Trophoblast cell (in vitro differentiated cells and primary cell): ENCODE measurements around the gene MARCHF2.
A peak's percentile ranks its signal among the peaks of the same experiment; 100 is the strongest.

Source experiments
- DNase-seq, 2 donors: peaks; one replicate each; pipeline ENCODE4 v3.0.0-alpha.2; 2016
- H2AFZ ChIP-seq: 2 replicates; pipeline ENCODE4 v1.6.1; 2013; ENCODE audit warnings: low read length, moderate library complexity, mild to moderate bottlenecking; ENCODE audit not compliant: insufficient read depth, poor library complexity
- H2AK5ac ChIP-seq: 2 replicates; pipeline ENCODE4 v1.6.1; 2013; ENCODE audit warnings: mild to moderate bottlenecking, low read length
- H2BK120ac ChIP-seq: 2 replicates; pipeline ENCODE4 v1.6.1; 2013; ENCODE audit warnings: low read length, mild to moderate bottlenecking, moderate library complexity; ENCODE audit not compliant: insufficient read depth, poor library complexity
- H2BK12ac ChIP-seq: 2 replicates; pipeline ENCODE4 v1.6.1; 2013; ENCODE audit warnings: mild to moderate bottlenecking, low read length, moderate library complexity
- H2BK5ac ChIP-seq: 2 replicates; pipeline ENCODE4 v1.6.1; 2013; ENCODE audit warnings: low read length, low read depth, moderate library complexity, mild to moderate bottlenecking; ENCODE audit not compliant: poor library complexity
- H3K14ac ChIP-seq: 2 replicates; pipeline ENCODE4 v1.6.1; 2013; ENCODE audit warnings: mild to moderate bottlenecking, low read length
- H3K18ac ChIP-seq: 2 replicates; pipeline ENCODE4 v1.6.1; 2013; ENCODE audit warnings: mild to moderate bottlenecking, low read length
- H3K23ac ChIP-seq: 2 replicates; pipeline ENCODE4 v1.6.1; 2013; ENCODE audit warnings: low read length
- H3K27ac ChIP-seq: 2 replicates; pipeline ENCODE4 v1.5.1; 2013; ENCODE audit warnings: low read depth, mild to moderate bottlenecking, inconsistent platforms, low read length, moderate library complexity
- H3K27me3 ChIP-seq: 2 replicates; pipeline ENCODE4 v1.6.1; 2013; ENCODE audit warnings: inconsistent platforms, mild to moderate bottlenecking, low read length, moderate library complexity; ENCODE audit not compliant: insufficient read depth
- H3K36me3 ChIP-seq, 2 experiments: 1 replicate in 1 of 2; 2 replicates in 1 of 2; pipeline ENCODE4 v1.6.1; 2013; ENCODE audit warnings: low read length in 2 of 2, mild to moderate bottlenecking in 2 of 2, moderate library complexity in 1 of 2; ENCODE audit not compliant: insufficient read depth in 2 of 2, control insufficient read depth in 1 of 2
- H3K4ac ChIP-seq: 2 replicates; pipeline ENCODE4 v1.6.1; 2013; ENCODE audit warnings: low read depth, mild to moderate bottlenecking, low read length, moderate library complexity
- H3K4me1 ChIP-seq, 2 experiments: 1 replicate in 1 of 2; 2 replicates in 1 of 2; pipeline ENCODE4 v1.6.1; 2013; ENCODE audit warnings: low read length in 2 of 2, mild to moderate bottlenecking in 2 of 2, moderate library complexity in 1 of 2; ENCODE audit not compliant: insufficient read depth in 2 of 2, control insufficient read depth in 1 of 2
- H3K4me2 ChIP-seq: 2 replicates; pipeline ENCODE4 v1.6.1; 2013; ENCODE audit warnings: inconsistent platforms, mild to moderate bottlenecking, low read length, moderate library complexity
- H3K4me3 ChIP-seq: 2 replicates; pipeline ENCODE4 v1.5.1; 2013; ENCODE audit warnings: mild to moderate bottlenecking, low read depth, low read length, inconsistent platforms
- H3K79me1 ChIP-seq: one replicate; pipeline ENCODE4 v1.6.1; 2013; ENCODE audit warnings: low read length
- H3K79me2 ChIP-seq: 2 replicates; pipeline ENCODE4 v1.6.1; 2013; ENCODE audit warnings: low read length, mild to moderate bottlenecking; ENCODE audit not compliant: control insufficient read depth, insufficient read depth, poor library complexity
- H3K9ac ChIP-seq: 2 replicates; pipeline ENCODE4 v1.6.1; 2013; ENCODE audit warnings: mild to moderate bottlenecking, low read length
- H3K9me3 ChIP-seq: 2 replicates; pipeline ENCODE4 v1.6.1; 2013; ENCODE audit warnings: low read depth, mild to moderate bottlenecking, control low read depth, inconsistent platforms, low read length; ENCODE audit not compliant: insufficient read depth
- H4K12ac ChIP-seq: 2 replicates; pipeline ENCODE4 v1.6.1; 2013; ENCODE audit warnings: low read depth, mild to moderate bottlenecking, low read length, moderate library complexity
- H4K8ac ChIP-seq: 2 replicates; pipeline ENCODE4 v1.6.1; 2013; ENCODE audit warnings: low read depth, mild to moderate bottlenecking, low read length, moderate library complexity
- H4K91ac ChIP-seq: one replicate; pipeline ENCODE4 v1.6.1; 2013; ENCODE audit warnings: low read depth, mild to moderate bottlenecking, low read length, moderate library complexity
- WGBS: extraction: QIAGEN DNeasy Blood & Tissue Kit; methylation state at CpG from one replicate; pipeline ENCODE4 v1.1.7; 2013; ENCODE audit warnings: missing lambda C conversion rate; ENCODE audit not compliant: insufficient read length, insufficient coverage; ENCODE audit errors: extremely low coverage; 5-methylcytosine and 5-hydroxymethylcytosine counted together

The MARCHF2 gene

GRCh38 chr19:8389891-8390616 is 23.1 kb upstream of the MARCHF2 start, which contains the start of gene RAB11B:
Gene RAB11B, plus strand, starts transcription at chr19:8390360. Its CDS starts 57 bp downstream, at chr19:8390417.
- peak within 1 kb of the TSS; percentile 100 for H4K91ac ChIP-seq
- peak within 1 kb of the TSS; percentile 100 for H4K8ac ChIP-seq
- H3K27me3 ChIP-seq, result no peaks in the 10 kb centered on the region
- no CpG with 5 or more reads among the region's 70 CpGs for WGBS
- H3K79me1 ChIP-seq, result peaks cover 9% of the 10 kb centered on the region
- peaks cover 4% of the 10 kb centered on the region for H3K9me3 ChIP-seq
- no peak within 1 kb of the TSS for H2BK12ac ChIP-seq
- peaks cover 0 to 1% of the 10 kb centered on the region in 2 experiments for H3K36me3 ChIP-seq
- peak within 1 kb of the TSS; percentile 99 for H3K18ac ChIP-seq
- H3K4me2 ChIP-seq, result peak within 1 kb of the TSS; percentile 59
- H3K23ac ChIP-seq, result no peak within 1 kb of the TSS
- H2AK5ac ChIP-seq, result peak within 1 kb of the TSS; percentile 99
- H3K4me1 ChIP-seq, result peaks cover 10 to 14% of the 10 kb centered on the region in 2 experiments
- peak within 1 kb of the TSS; percentile 99 for H3K4ac ChIP-seq
- H2BK5ac ChIP-seq, result peak within 1 kb of the TSS; percentile 100
- peak within 1 kb of the TSS; percentile 99 for H2BK120ac ChIP-seq
- peak within 1 kb of the TSS; percentile 95 for H3K4me3 ChIP-seq
- peak within 1 kb of the TSS; percentile 100 for H3K14ac ChIP-seq
- H3K27ac ChIP-seq, result peak within 1 kb of the TSS; percentile 100
- peaks cover 14% of the 10 kb centered on the region for H3K79me2 ChIP-seq
- peak; percentile 99 to 100 for DNase-seq
- peak within 1 kb of the TSS; percentile 96 for H2AFZ ChIP-seq
- peak within 1 kb of the TSS; percentile 99 for H3K9ac ChIP-seq
- H4K12ac ChIP-seq, result peak within 1 kb of the TSS; percentile 100

DNA sequence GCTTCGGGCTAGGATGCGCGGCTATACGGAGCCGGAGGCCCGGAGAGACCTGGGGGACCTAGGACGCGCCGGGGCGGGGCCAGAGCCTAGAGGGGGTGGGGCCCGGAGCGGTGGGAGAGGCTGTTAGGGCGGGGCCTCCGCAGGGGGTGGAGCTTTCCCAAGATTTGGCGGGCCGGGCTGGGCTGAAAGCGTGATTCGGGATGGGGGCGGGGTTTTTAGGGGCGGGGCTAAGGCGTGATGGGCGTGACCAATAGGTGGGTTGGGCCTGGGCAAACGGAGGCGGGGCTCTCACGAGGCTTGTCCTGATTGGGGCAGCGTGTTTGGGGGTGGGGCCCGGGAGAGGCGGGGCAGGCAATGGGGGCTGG is 22.5 kb upstream of the MARCHF2 start:
- Histone ChIP-seq H3K79me2 (peaks cover 15% of the 10 kb centered on the region), H3K79me1 (peaks cover 9% of the 10 kb centered on the region), H3K4ac (peak overlapping the region; percentile 99), H3K4me3 (peak overlapping the region; percentile 95), H3K9me3 (peaks cover 4% of the 10 kb centered on the region), H2AK5ac (peak overlapping the region; percentile 99), H3K27me3 (no peaks in the 10 kb centered on the region), H2AFZ (peak overlapping the region; percentile 96), H2BK12ac (no peak overlapping the region), H3K4me1 (peaks cover 10 to 14% of the 10 kb centered on the region in 2 experiments), H4K12ac (peak overlapping the region; percentile 100), H3K27ac (peak overlapping the region; percentile 100), H3K23ac (no peak overlapping the region), H3K14ac (peak overlapping the region; percentile 100), H3K9ac (peak overlapping the region; percentile 99), H4K8ac (peak overlapping the region; percentile 100), H2BK120ac (peak overlapping the region; percentile 99), H3K36me3 (peaks cover 0 to 1% of the 10 kb centered on the region in 2 experiments), H3K18ac (peak overlapping the region; percentile 99), H2BK5ac (peak overlapping the region; percentile 100), H4K91ac (peak overlapping the region; percentile 100), H3K4me2 (peak overlapping the region; percentile 46)
- DNase-seq, result peak; percentile 94 to 95
- WGBS, result no CpG with 5 or more reads among the region's 28 CpGs

- no peak for DNase-seq
- no peak overlapping the region for H2AK5ac ChIP-seq
- no peak overlapping the region for H3K18ac ChIP-seq
- H3K4me2 ChIP-seq, result peak overlapping the region; percentile 46
- peak overlapping the region; percentile 16 for H3K4me3 ChIP-seq
- H3K27ac ChIP-seq, result no peak overlapping the region
- H2BK12ac ChIP-seq, result no peak overlapping the region
- peak overlapping the region; percentile 22 for H3K4ac ChIP-seq
- no peak overlapping the region for H3K9ac ChIP-seq
- no peak overlapping the region for H2AFZ ChIP-seq
- H3K14ac ChIP-seq, result no peak overlapping the region
- no CpG with 5 or more reads among the region's 23 CpGs for WGBS
- no peak overlapping the region for H3K23ac ChIP-seq
- no peak overlapping the region for H4K12ac ChIP-seq
- no peaks in the 10 kb centered on the region for H3K27me3 ChIP-seq
- no peak overlapping the region for H4K8ac ChIP-seq
- H3K79me2 ChIP-seq, result peaks cover 16% of the 10 kb centered on the region
- peaks cover 7 to 9% of the 10 kb centered on the region in 2 experiments for H3K4me1 ChIP-seq
- H2BK5ac ChIP-seq, result no peak overlapping the region
- H3K79me1 ChIP-seq, result peaks cover 6% of the 10 kb centered on the region
- H3K36me3 ChIP-seq, result no peaks in the 10 kb centered on the region
- no peak overlapping the region for H2BK120ac ChIP-seq
- H3K9me3 ChIP-seq, result peaks cover 2% of the 10 kb centered on the region
- H4K91ac ChIP-seq, result no peak overlapping the region
Measured at GRCh38 chr19:8391198-8392016, 21.7 kb upstream of the MARCHF2 start.

DNA sequence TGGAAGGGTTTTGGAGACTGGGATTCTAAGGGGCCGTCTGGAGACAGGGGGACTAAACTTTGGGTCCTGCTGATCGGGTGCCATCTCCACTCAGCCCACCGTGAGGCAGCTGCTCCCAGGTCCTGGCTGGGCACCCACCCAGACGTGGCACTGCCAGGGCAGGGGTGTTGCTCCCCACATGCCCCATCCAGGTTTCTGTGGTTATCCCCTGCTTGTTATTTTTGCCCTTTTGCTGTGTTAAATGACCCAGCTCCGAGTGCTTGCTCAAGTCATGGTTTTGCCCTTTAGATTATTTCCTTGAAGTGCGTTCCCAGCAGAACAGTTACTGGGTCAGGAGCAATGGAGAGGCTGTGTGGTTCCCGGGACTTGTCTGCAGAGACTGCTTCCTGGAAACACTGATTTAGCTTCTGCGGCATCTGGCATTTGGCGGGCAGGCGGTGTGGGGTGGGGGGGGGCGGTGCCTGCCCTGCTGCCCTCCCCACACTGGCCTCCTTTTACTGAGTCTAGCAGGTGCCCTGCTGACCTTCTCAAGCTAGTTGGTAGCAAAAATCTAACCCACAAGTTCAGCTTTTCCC is 21.0 kb upstream of the MARCHF2 start:
- H4K91ac ChIP-seq, result no peak overlapping the region
- H3K9ac ChIP-seq, result no peak overlapping the region
- no peak overlapping the region for H3K23ac ChIP-seq
- H3K27me3 ChIP-seq, result no peaks in the 10 kb centered on the region
- H3K4me2 ChIP-seq, result no peak overlapping the region
- peaks cover 6% of the 10 kb centered on the region for H3K79me1 ChIP-seq
- H3K18ac ChIP-seq, result no peak overlapping the region
- no peak overlapping the region for H4K8ac ChIP-seq
- H2AK5ac ChIP-seq, result no peak overlapping the region
- H2BK120ac ChIP-seq, result no peak overlapping the region
- no peak overlapping the region for H2BK5ac ChIP-seq
- no peaks in the 10 kb centered on the region for H3K9me3 ChIP-seq
- no peak overlapping the region for H3K14ac ChIP-seq
- H4K12ac ChIP-seq, result no peak overlapping the region
- no CpG with 5 or more reads among the region's 11 CpGs for whole genome bisulfite sequencing
- H3K4me3 ChIP-seq, result no peak overlapping the region
- H3K27ac ChIP-seq, result no peak overlapping the region
- peak in 1 of 2 donors; percentile 18 for DNase-seq
- H2AFZ ChIP-seq, result no peak overlapping the region
- peaks cover 18% of the 10 kb centered on the region for H3K79me2 ChIP-seq
- H3K36me3 ChIP-seq, result no peaks in the 10 kb centered on the region
- H3K4ac ChIP-seq, result peak overlapping the region; percentile 18
- H3K4me1 ChIP-seq, result peaks cover 9 to 12% of the 10 kb centered on the region in 2 experiments
- H2BK12ac ChIP-seq, result no peak overlapping the region
